Epithelial cell of prostate (primary cell): ENCODE data around the gene LPP.

Experiments used
- DNase-seq: peaks from one replicate; pipeline ENCODE4 v3.0.0-alpha.2; 2011; ENCODE audit warnings: low read depth, low spot score
- H3K27ac ChIP-seq: fragments of 450-650 bp; 2 replicates; pipeline ENCODE4 v1.5.1; 2017; ENCODE audit warnings: mild to moderate bottlenecking

LPP gene

DNA sequence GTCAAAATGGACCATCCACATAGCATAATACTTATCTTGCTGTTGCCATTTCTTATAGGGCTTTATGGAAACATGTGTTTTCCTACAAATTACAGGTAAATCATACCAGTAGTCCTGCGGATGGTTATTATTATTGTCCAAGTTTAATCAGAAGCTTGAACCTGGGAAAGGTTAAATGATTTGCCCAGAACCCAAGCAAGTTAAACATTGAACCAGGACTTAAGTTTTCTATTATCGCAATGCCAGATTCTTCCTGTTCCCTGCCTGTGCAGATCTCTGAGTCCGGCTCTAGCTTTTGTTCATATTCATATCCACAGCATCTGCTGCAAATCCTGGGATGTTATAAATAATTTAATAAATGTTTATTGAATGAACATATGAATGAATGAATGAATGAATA lies 12.5 kb downstream of the LPP start:
- no peak for DNase-seq
- no peak overlapping the region for H3K27ac ChIP-seq

DNA sequence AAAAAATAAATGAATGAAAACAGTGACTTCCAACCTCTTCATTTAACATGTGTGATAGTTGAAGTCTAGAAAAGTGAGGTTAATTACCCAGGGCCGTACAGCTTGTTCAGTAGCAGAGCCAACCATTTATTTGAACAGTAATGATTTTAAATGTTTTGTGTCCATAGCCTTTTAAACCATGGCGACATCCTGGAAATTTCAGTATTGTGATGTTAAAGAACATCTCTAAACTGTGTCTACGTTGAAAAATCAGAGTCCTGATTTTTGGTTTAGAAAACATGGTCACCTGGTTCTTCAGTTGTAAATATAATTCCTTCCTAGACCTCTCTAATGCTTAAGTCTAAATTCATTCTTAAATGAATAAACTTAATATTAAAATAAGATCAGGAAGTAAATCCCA lies 14.2 kb downstream of the LPP start:
- no peak for DNase-seq

GRCh38 chr3:188168648-188169047 lies 14.7 kb downstream of the LPP start:
- H3K27ac ChIP-seq, result no peak overlapping the region
- no peak for DNase-seq

More for the DNA sequence above, 14.2 kb downstream of the LPP start:
- H3K27ac ChIP-seq, result no peak overlapping the region

DNA sequence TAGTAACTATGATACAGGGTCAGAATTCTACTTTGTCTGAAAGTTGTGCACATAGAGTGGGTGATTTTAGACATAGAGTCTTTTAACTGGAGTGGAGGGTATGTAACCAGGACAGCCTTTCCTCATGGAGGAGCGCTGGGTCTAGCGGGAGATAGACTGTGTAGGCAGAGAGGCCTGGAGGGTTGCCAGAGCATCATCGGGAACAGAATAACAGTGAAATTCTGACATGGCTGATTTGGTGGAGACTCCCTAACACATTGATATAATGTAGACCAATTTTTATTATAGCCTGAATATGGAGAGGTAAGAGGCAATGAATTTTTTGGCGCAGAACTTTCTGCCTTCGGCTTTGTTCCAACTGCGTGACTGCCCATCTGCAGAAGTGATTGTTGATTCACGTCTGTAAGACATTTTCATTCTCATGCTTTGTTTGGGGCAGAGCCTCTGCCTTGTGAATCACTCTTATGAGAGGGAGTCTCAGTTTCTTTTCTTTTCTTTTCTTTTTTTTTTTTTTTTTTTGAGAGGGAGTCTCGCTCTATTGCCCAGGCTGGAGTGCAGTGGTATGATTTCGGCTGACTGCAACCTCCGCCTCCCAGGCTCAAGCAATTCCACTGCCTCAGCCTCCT lies 16.0 kb downstream of the LPP start:
- DNase-seq, result no peak
- H3K27ac ChIP-seq, result peak overlapping the region; percentile 47

DNA sequence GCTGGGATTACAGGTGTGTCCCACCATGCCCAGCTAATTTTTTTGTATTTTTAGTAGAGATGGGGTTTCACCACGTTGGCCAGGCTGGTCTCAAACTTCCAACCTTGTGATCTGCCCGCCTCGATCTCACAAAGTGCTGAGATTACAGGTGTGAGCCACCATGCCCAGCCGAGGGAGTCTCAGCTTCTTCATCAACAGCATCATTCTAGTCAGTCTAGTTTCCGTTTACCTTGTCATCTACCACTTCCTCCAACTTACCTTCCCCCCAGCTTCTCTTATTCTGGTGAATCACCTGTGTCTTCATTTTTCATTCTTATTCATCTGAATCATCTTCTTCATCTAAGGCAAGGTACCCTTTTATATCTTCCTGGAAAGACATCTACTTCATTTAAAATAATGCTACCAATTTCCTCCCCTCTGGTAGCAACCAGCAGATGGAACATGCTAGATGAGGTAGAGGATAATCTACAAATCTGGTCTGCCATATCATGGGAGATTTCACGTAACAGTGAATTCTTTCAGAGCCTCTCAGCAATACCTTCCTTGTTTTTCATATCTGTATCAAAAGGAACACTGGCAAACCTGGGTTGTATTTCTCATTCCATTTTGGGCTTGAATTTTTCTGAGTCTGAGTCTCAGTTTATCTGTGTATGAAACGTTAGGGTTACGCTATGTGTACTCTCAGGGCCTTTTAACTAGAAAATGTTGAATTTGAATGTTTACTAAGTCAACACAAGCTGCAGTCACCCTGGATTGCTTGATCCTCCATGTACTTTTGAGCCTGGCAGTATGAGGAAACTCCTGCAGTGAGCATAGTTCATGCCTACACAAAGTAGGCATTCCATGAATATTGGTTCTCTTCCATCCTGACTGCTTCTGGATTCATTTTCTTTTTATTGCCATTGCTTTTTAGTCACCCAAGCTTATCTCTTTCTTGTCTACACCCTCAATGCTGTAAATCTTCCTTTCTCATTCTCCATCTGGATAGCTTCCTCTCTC lies 16.8 kb downstream of the LPP start:
- peak overlapping the region; percentile 47 for H3K27ac ChIP-seq
- DNase-seq, result peak; percentile 66

DNA sequence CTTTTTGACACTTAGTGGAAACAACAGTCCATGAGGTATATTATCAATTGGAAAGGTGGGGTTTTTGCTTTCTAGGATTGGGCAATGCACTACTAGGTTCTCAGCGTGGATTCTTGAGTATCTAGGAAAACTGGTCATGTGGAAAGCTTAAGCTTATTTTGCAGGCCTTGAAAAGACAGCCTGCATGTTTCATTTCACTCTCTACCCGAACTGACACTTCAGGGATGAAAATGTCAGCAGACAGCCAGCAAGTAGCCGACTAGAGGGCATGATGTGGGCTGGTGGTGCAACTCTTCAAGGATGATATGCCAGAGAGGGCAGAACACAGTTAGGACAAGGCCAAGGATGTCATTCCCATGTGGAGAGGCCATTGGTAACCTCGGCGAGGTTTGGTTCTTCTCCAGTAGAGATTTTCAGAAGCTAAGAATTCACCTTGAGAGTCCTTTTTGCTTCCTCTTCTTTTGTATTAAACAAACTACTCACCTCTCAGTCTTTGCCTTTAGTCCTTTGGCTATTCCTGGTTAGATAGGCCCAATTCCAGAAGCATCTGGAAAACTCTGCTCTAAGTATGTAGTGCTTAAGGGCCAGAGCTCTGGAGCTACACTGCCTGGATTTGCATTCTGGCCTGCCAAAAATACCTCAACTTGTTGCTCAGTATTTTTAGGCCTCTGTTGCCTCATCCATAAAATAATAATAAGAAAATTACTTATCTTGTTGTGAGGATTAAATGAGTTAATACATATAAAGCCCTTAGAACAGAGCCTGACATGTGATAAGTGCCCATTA lies 17.9 kb downstream of the LPP start:
- no peak for DNase-seq

GRCh38 chr3:188174317-188175044 lies 20.5 kb downstream of the LPP start:
- H3K27ac ChIP-seq, result no peak overlapping the region
- no peak for DNase-seq

More for the DNA sequence above, 17.9 kb downstream of the LPP start:
- no peak overlapping the region for H3K27ac ChIP-seq

DNA sequence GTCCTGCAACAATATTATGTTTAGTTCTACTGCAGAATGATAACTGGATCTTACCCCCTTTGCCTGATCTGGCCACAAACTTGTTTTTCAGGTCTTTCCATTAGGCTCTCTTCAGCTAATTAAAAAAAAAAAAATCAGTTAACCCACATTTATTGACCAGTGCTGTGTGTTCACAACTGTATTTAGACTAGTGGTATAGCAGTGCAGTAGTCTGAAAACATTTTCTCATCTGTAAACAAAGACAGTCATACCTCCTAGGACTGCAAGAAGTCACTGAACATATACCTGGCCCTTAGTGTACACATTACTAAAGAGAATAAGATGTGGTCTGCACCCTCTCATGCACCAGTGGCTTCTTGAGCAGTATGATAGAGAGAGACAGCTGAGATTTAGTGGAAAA lies 22.5 kb downstream of the LPP start:
- no peak for DNase-seq
- no peak overlapping the region for H3K27ac ChIP-seq

DNA sequence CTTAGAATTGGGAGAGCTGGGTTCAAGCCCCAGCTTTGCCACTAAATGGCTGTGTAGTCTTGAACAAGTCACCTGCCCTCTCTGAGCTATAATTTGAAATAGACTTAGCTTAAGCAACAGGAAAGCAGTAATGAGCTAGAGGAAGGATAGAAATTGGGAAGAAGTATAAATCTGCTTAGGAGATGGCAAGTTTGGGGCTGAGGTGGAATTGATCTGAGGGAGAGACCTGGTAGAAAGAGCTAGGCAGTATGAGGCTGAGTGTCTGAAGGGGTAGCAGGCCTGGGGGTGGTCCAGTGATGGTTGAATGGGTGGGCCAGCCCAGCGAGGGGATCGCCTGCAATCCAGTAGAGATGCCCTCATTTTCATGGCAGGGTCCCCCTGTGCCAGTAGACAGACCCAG lies 22.9 kb downstream of the LPP start:
- H3K27ac ChIP-seq, result no peak overlapping the region

DNA sequence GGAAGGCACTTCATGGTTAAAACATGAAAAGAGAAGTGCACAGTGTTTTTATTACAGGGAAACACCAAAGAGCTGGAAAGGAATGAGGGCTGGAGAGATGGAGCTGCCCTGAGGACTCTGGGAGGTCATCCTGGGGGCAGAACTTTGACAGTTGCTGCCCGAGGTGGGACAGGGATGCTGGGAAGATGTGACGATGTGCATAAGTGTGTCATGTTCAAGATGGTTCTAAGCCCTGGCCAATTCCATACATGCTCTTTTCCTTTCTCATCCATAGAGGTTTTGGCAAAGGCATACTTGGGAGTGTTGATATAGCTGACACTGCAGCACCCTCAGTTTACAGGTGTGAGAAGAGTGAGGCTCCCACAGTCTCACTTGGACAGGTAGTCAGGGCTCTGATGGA lies 23.8 kb downstream of the LPP start:
- no peak for DNase-seq
- no peak overlapping the region for H3K27ac ChIP-seq

More for the DNA sequence above, 22.9 kb downstream of the LPP start:
- DNase-seq, result no peak

DNA sequence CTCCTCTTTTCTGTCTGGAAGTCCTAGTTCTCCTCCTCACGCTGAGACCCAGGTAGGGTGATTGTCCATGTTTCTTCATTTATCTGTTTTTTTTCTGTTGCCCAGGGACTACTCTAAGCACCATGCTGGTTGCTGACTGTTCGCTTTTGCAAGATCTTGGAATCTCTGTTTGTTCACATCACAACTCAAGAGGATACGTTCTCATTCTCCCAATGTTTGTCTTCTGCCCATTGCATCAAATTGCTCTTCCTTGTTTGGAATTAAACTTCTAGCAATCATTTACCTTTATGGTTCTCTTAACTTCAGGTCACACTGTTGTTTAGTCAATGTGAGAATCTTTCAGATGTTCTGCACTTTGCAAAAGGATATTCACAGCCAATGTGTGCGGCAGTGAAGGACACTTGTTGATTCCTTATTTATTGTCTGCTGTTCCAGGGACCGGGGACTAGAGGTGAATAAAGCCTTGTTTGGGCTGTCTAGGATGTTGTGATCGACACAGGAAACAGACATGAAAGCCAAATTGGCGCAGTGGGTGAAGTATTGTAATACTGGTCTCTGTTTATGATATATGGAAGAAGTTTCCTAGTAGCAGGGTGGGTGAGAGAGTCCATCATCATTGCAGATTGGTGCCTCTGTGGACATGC lies 24.5 kb downstream of the LPP start:
- H3K27ac ChIP-seq, result no peak overlapping the region
- DNase-seq, result no peak

DNA sequence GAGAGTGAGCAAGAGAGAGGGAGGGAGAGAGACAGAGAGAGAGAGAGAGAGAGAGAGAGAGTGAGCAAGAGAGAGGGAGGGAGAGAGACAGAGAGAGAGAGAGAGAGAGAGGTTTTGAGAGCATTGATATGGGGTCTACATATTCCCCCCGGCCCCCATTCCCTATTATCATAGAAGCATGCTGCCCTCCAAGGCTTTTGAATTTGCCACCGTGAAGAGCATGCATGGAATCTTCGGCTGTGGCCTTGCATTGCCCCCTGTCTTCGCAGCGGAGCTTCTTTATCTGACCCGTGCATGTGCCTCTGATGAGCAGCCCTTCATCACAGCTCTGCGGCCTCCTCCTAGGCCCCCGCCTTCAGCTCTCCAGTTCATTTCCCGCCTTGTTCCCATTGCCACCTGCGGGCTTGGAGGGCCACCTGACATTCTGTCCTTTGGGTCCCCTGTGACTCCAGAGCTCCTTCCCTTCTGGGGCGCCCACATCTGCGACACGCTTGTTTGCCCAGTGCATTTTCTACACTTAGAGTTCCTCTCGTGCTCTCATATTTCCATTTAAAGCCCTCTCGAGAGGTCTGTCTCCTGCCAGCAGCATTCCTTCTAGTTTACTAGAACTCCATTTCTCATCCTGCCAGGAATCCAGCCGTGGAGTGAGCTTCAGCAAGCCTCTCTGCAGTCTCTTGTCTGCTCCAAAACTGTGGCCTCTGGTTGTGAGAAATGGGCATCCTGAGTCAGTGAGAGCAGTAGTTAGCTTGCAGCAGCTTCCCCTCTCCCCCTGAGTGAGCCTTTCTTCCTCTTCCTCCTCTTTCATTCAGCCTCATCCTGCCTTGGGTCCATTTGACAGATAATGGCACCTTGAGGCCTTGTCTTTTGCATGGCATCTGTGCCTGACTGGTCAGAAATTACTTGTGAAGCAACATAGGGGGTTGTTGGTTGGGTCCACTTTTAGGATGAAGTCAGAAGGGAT lies 25.3 kb downstream of the LPP start:
- no peak overlapping the region for H3K27ac ChIP-seq
- no peak for DNase-seq

DNA sequence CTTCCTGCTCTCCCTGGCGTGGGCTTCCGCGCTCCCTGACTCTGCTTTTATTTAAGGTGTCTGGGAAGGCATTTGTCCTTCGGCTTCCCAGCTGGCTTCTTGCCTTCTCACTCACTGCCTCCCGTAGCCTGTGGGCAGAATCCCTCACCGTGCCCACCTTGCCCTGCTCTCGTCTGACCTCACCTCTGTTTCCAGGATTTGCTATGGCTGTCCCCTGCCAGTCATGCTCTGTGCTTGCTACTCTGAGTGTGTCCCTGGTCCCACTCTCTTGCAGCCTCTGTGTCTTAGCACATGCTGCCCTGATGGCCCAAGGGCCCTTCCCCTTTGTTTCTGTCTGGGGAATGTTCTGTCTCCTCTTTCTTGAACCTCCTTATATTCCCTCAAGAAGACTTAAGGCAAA lies 26.2 kb downstream of the LPP start:
- DNase-seq, result no peak
- H3K27ac ChIP-seq, result no peak overlapping the region

DNA sequence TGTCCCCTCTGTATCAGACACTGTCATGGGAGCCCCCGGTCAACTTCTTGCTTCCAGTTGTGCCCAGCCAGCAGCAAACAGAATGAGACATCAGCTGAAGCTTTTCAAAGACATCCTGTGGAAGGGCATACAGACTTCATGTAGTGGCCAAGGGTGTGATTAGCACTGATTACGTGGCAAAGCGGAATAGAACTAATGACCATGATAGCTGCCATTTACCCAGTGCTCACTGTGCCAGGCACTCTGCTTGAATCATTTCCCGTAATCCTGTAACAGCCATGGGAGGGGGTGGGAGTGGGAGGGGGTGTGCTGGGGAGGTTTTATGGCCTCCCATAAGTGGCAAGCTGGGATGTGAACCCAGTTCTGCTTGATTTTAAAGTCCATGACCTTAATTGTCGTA lies 29.5 kb downstream of the LPP start:
- no peak for DNase-seq
- H3K27ac ChIP-seq, result no peak overlapping the region

DNA sequence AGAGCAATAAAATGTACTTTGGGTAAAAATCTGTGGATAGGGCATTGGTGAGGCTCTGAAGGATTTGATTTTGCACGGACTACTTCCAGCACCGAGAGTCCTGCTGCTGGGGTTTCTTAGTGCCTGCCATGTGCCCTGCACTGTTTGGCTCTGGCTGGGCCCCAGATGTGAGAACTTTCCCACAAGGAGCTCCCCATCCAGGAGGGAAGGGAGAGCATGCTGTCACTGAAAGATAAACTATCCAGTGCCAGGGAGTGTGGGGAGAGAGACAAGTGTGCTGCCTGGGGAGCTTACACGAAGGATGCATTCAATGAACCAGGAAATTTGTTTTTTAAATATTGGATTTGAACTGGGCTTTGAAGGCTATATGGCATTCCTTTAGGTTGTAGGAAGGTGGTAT lies 30.2 kb downstream of the LPP start:
- no peak overlapping the region for H3K27ac ChIP-seq
- no peak for DNase-seq

GRCh38 chr3:188184649-188185048 lies 30.7 kb downstream of the LPP start:
- no peak for DNase-seq
- no peak overlapping the region for H3K27ac ChIP-seq

GRCh38 chr3:188185717-188186251 lies 31.8 kb downstream of the LPP start:
- DNase-seq, result no peak
- peak overlapping the region; percentile 48 for H3K27ac ChIP-seq

- no peak for DNase-seq
- no peak overlapping the region for H3K27ac ChIP-seq
Measured at GRCh38 chr3:188187053-188187452, 33.1 kb downstream of the LPP start.
